Measurements from ENCODE around the gene GAL.

The GAL gene

DNA sequence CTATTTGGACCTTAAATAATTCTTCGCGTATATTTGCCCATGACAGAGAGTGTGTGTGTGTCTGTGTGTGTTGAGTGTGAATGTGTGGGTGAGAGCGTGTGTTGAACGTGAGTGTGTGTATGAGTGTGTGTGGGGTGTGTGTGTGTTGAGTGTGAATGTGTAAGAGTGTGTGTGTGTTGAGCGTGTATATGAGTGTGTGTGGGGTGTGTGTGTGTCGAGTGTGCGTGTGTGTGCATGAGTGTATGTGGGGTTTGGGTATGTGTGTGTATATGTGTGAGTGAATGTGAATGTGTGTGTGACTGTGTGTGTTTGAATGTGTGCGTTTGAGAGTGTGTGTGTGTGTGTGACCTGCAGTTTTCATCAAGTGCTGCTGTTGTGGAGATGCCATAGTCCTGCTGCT is 26.8 kb downstream of the GAL start:
- TF ChIP-seq EZH2phosphoT487 (IDR thresholded peaks at IDR 0.05; ENCODE audit: borderline replicate concordance): no peak
- TF ChIP-seq, protein P1, sequence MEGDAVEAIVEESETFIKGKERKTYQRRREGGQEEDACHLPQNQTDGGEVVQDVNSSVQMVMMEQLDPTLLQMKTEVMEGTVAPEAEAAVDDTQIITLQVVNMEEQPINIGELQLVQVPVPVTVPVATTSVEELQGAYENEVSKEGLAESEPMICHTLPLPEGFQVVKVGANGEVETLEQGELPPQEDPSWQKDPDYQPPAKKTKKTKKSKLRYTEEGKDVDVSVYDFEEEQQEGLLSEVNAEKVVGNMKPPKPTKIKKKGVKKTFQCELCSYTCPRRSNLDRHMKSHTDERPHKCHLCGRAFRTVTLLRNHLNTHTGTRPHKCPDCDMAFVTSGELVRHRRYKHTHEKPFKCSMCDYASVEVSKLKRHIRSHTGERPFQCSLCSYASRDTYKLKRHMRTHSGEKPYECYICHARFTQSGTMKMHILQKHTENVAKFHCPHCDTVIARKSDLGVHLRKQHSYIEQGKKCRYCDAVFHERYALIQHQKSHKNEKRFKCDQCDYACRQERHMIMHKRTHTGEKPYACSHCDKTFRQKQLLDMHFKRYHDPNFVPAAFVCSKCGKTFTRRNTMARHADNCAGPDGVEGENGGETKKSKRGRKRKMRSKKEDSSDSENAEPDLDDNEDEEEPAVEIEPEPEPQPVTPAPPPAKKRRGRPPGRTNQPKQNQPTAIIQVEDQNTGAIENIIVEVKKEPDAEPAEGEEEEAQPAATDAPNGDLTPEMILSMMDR (conservative IDR thresholded peaks at IDR 0.05; ENCODE audit: low read length): no peak
- H3K4me3 ChIP-seq (ENCODE audit: low read length, poor library complexity, severe bottlenecking): no peak overlapping the region

DNA sequence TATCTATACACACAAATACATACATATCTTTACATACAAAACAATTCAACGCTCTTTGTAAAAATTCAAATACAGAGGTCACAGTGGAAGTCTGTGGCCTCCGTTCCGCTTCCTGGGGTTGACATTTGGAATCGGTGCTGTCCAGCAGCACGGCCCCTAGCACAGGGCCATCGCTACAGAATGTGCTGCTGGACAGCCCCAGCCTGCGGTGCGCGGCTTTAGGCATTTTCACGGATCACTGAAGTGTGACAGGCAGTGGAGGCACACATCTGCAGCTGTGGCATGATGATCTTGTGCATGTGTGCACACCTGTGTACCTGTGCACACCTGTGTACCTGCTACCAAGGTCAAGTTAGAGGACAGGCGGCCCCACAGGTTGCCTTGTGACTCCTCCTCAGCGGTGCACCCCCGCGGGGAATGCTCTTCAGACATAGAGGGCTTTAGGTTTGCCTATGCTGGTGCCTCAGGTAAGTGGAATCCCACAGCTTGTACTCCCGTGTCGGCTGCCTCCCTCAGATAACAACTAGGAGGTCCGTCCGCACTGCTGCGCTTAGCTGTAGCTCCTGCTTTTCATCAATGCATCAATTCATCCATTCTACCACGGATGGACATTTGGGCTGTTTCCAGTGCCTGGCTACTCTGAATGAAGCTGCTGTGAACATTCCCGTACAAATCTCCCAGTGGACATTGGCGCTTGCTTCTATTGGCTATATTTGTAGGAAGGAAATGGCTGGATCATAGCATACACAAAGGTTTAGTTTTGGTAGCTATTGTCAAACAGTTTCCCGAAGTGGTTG is 29.9 kb downstream of the GAL start:
- Histone ChIP-seq H3K36me3 (ENCODE audit: insufficient read depth, low read length) (no peaks in the 10 kb centered on the region), H3K4me2 (ENCODE audit: low read depth, low read length, poor library complexity, severe bottlenecking) (no peak overlapping the region)
- TF ChIP-seq, protein P1 (conservative IDR thresholded peaks at IDR 0.05; ENCODE audit: low read length): no peak
- no peak for TF ChIP-seq EZH2phosphoT487 (IDR thresholded peaks at IDR 0.05; ENCODE audit: borderline replicate concordance)

More for the DNA sequence above, 26.8 kb downstream of the GAL start:
- Histone ChIP-seq H3K27me3 (ENCODE audit: insufficient read depth, low read length, poor library complexity, severe bottlenecking) (no peaks in the 10 kb centered on the region), H4K20me1 (ENCODE audit: insufficient read depth, low read length, poor library complexity, severe bottlenecking) (no peaks in the 10 kb centered on the region), H3K9ac (ENCODE audit: low read depth, low read length, poor library complexity, severe bottlenecking) (no peak overlapping the region), H3K9me3 (ENCODE audit: insufficient read depth, low read depth, low read length) (no peaks in the 10 kb centered on the region), H3K9me2 (replicated peaks; ENCODE audit: low read depth, low read length) (no peaks in the 10 kb centered on the region), H3K4me1 (ENCODE audit: insufficient read depth, low read length, poor library complexity, severe bottlenecking) (no peaks in the 10 kb centered on the region), H3K79me2 (ENCODE audit: insufficient read depth, low read length) (no peaks in the 10 kb centered on the region), H3F3A (ENCODE audit: low read depth) (no peaks in the 10 kb centered on the region), H3K4me2 (ENCODE audit: low read depth, low read length, poor library complexity, severe bottlenecking) (no peak overlapping the region), H2AFZ (ENCODE audit: low read length) (no peak overlapping the region), H3K36me3 (ENCODE audit: insufficient read depth, low read length) (no peaks in the 10 kb centered on the region)

GRCh38 chr11:68715456-68716122 is 31.2 kb downstream of the GAL start:
- TF ChIP-seq, protein P1 (conservative IDR thresholded peaks at IDR 0.05; ENCODE audit: low read length): no peak
- TF ChIP-seq EZH2phosphoT487 (IDR thresholded peaks at IDR 0.05; ENCODE audit: borderline replicate concordance): no peak
- Histone ChIP-seq H3K4me3 (ENCODE audit: low read length, poor library complexity, severe bottlenecking) (no peak overlapping the region), H3K4me2 (ENCODE audit: low read depth, low read length, poor library complexity, severe bottlenecking) (no peak overlapping the region), H3F3A (ENCODE audit: low read depth) (no peaks in the 10 kb centered on the region), H3K36me3 (ENCODE audit: insufficient read depth, low read length) (no peaks in the 10 kb centered on the region), H2AFZ (ENCODE audit: low read length) (no peak overlapping the region), H3K9me3 (ENCODE audit: insufficient read depth, low read depth, low read length) (no peaks in the 10 kb centered on the region), H3K4me1 (ENCODE audit: insufficient read depth, low read length, poor library complexity, severe bottlenecking) (no peaks in the 10 kb centered on the region), H3K9me2 (replicated peaks; ENCODE audit: low read depth, low read length) (no peaks in the 10 kb centered on the region), H3K9ac (ENCODE audit: low read depth, low read length, poor library complexity, severe bottlenecking) (no peak overlapping the region), H3K79me2 (ENCODE audit: insufficient read depth, low read length) (no peaks in the 10 kb centered on the region), H4K20me1 (ENCODE audit: insufficient read depth, low read length, poor library complexity, severe bottlenecking) (no peaks in the 10 kb centered on the region), H3K27me3 (ENCODE audit: insufficient read depth, low read length, poor library complexity, severe bottlenecking) (no peaks in the 10 kb centered on the region)

More for the DNA sequence above, 29.9 kb downstream of the GAL start:
- no peaks in the 10 kb centered on the region for H3F3A ChIP-seq (ENCODE audit: low read depth)
- no peaks in the 10 kb centered on the region for H3K27me3 ChIP-seq (ENCODE audit: insufficient read depth, low read length, poor library complexity, severe bottlenecking)
- H3K9me2 ChIP-seq (replicated peaks; ENCODE audit: low read depth, low read length): no peaks in the 10 kb centered on the region
- no peaks in the 10 kb centered on the region for H3K79me2 ChIP-seq (ENCODE audit: insufficient read depth, low read length)
- H2AFZ ChIP-seq (ENCODE audit: low read length): no peak overlapping the region
- H3K4me3 ChIP-seq (ENCODE audit: low read length, poor library complexity, severe bottlenecking): no peak overlapping the region
- H3K9ac ChIP-seq (ENCODE audit: low read depth, low read length, poor library complexity, severe bottlenecking): no peak overlapping the region
- H3K9me3 ChIP-seq (ENCODE audit: insufficient read depth, low read depth, low read length): no peaks in the 10 kb centered on the region
- H3K4me1 ChIP-seq (ENCODE audit: insufficient read depth, low read length, poor library complexity, severe bottlenecking): no peaks in the 10 kb centered on the region
- H4K20me1 ChIP-seq (ENCODE audit: insufficient read depth, low read length, poor library complexity, severe bottlenecking): no peaks in the 10 kb centered on the region
